GM23338 (cell line): ENCODE results near the gene C11orf98.

Source experiments
- JUNB ChIP-seq: IDR thresholded peaks from one replicate; pipeline ENCODE4 v1.6.1; 2016; ENCODE audit warnings: antibody characterized with exemption; ENCODE audit not compliant: unreplicated experiment
- TF ChIP-seq, protein P1 (sequence below): IDR thresholded peaks from one replicate; pipeline ENCODE4 v1.6.1; 2018; ENCODE audit warnings: antibody characterized with exemption; ENCODE audit not compliant: unreplicated experiment

DNA sequence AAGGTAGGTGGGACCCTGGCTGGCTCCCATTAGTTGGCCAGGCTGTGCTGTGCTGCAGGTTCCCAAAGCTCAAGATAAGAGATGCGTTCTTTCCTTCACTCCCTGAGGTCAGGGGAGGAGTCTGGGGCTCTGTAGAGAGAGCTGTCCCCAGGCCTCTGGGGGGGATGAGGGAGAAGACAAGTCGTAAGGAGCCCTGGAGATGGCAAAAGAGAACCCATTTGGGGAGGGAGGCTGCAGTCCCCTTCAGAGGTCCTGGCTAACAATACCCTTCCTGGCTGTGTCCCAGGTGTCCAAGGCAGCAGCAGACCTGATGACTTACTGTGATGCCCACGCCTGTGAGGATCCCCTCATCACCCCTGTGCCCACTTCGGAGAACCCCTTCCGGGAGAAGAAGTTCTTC is 43.4 kb upstream of the C11orf98 start:
- TF ChIP-seq, protein P1, sequence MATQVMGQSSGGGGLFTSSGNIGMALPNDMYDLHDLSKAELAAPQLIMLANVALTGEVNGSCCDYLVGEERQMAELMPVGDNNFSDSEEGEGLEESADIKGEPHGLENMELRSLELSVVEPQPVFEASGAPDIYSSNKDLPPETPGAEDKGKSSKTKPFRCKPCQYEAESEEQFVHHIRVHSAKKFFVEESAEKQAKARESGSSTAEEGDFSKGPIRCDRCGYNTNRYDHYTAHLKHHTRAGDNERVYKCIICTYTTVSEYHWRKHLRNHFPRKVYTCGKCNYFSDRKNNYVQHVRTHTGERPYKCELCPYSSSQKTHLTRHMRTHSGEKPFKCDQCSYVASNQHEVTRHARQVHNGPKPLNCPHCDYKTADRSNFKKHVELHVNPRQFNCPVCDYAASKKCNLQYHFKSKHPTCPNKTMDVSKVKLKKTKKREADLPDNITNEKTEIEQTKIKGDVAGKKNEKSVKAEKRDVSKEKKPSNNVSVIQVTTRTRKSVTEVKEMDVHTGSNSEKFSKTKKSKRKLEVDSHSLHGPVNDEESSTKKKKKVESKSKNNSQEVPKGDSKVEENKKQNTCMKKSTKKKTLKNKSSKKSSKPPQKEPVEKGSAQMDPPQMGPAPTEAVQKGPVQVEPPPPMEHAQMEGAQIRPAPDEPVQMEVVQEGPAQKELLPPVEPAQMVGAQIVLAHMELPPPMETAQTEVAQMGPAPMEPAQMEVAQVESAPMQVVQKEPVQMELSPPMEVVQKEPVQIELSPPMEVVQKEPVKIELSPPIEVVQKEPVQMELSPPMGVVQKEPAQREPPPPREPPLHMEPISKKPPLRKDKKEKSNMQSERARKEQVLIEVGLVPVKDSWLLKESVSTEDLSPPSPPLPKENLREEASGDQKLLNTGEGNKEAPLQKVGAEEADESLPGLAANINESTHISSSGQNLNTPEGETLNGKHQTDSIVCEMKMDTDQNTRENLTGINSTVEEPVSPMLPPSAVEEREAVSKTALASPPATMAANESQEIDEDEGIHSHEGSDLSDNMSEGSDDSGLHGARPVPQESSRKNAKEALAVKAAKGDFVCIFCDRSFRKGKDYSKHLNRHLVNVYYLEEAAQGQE: no peak
- no peak for TF ChIP-seq JUNB
